ENCODE measurements around the gene GPR17. TPM values are rescaled to one million over a fixed set of nuclear protein-coding genes. Genes with fewer than 3 reads are reported as not detected.

GPR17 gene
- total RNA-seq, 5 donors from 2014 or later (not counting 1 experiment from before 2014, with no cell fraction given): not detected

GRCh38 chr2:127658641-127659407 lies 12.9 kb downstream of the GPR17 start:
- H3K27ac ChIP-seq (ENCODE audit: low read length): no peak overlapping the region
- ChIA-PET CTCF (no interaction called here), POLR2A (no interaction called here)
- H3K4me3 ChIP-seq (ENCODE audit: control insufficient read depth in 1 of 2, extremely low read depth in 1 of 2, low read length in 1 of 2): no peak overlapping the region
- H3K4me1 ChIP-seq (ENCODE audit: control insufficient read depth in 1 of 2, extremely low read depth in 1 of 2, insufficient read depth in 2 of 2, low read length in 2 of 2): no peaks in the 10 kb centered on the region
- 87% methylated on average over 15 of the region's 20 CpGs for WGBS (ENCODE audit: insufficient coverage)
- DNase-seq: no peak
- Mint-ChIP-seq H3K9me3 (no peaks in the 10 kb centered on the region), H3K27me3 (peaks cover 18 to 40% of the 10 kb centered on the region in 2 donors), H3K4me3 (no peak overlapping the region), H3K36me3 (no peaks in the 10 kb centered on the region), H3K27ac (no peak overlapping the region), H3K4me1 (peaks cover 0 to 3% (median 0%) of the 10 kb centered on the region in 3 donors)
- H3K27me3 ChIP-seq (replicated peaks in 1 of 2; ENCODE audit: control insufficient read depth in 2 of 2, extremely low read depth in 1 of 2, insufficient read depth in 2 of 2, low read length in 1 of 2): peaks cover 0 to 53% of the 10 kb centered on the region in 2 experiments
- ATAC-seq (replicated peaks in 1 of 4): no peak
- H3K36me3 ChIP-seq (ENCODE audit: control insufficient read depth in 2 of 2, extremely low read depth in 1 of 2, insufficient read depth in 1 of 2, low read length in 1 of 2): no peaks in the 10 kb centered on the region
- H3K9me3 ChIP-seq: no peaks in the 10 kb centered on the region

DNA sequence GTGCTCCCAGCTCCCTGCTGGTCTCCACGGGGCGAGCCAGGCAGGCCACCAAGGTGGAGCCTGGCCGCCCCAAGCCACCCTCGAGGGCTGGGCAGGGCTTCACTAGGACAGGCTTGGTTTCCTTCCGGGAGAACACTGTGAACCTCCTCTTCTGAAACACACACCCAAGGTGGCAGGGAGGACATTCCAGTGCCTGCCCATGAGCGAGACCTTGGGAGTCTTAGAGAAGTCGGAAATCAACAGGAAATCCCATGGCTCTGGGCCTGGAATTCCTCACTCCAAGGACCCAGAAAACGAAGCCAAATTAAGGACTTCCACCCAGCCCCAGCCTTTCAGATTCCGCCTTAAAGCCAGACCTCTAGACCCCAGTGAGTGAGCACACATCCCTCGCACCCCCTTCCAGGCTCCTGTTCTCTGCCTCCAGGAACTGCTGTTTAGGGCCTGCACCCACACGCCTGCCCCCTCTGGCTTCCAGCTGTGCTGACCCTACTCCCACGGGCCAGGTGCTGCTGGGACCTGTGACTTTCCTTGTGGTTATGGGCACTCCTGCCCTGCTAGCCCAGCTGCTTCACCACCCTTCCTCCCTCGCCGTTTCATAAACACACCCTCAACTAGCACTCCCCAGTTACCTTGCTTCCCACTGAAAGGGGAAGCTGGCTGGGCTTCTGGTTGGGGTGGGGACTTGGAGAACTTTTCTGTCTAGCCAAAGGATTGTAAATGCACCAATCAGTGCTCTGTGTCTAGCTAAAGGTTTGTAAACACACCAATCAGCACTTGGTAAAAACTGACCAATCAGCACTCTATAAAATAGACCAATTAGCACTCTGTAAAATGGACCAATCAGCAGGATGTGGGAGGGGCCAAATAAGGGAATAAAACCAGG lies 13.7 kb downstream of the GPR17 start:
- H3K27me3 Mint-ChIP-seq: peaks cover 18 to 40% of the 10 kb centered on the region in 2 donors
- H3K27ac Mint-ChIP-seq: no peak overlapping the region
- H3K36me3 Mint-ChIP-seq: no peaks in the 10 kb centered on the region
- no peaks in the 10 kb centered on the region for H3K9me3 ChIP-seq
- no peak overlapping the region for H3K27ac ChIP-seq (ENCODE audit: low read length)
- H3K4me3 ChIP-seq (ENCODE audit: control insufficient read depth in 1 of 2, extremely low read depth in 1 of 2, low read length in 1 of 2): no peak overlapping the region
- no peaks in the 10 kb centered on the region for H3K4me1 ChIP-seq (ENCODE audit: control insufficient read depth in 1 of 2, extremely low read depth in 1 of 2, insufficient read depth in 2 of 2, low read length in 2 of 2)
- peaks cover 0 to 59% of the 10 kb centered on the region in 2 experiments for H3K27me3 ChIP-seq (replicated peaks in 1 of 2; ENCODE audit: control insufficient read depth in 2 of 2, extremely low read depth in 1 of 2, insufficient read depth in 2 of 2, low read length in 1 of 2)
- ChIA-PET CTCF (no interaction called here), POLR2A (no interaction called here)
- no peak for ATAC-seq (replicated peaks in 1 of 4)
- H3K4me1 Mint-ChIP-seq: peaks cover 0 to 3% (median 0%) of the 10 kb centered on the region in 3 donors
- no peak overlapping the region for H3K4me3 Mint-ChIP-seq
- H3K36me3 ChIP-seq (ENCODE audit: control insufficient read depth in 2 of 2, extremely low read depth in 1 of 2, insufficient read depth in 1 of 2, low read length in 1 of 2): no peaks in the 10 kb centered on the region
- WGBS (ENCODE audit: insufficient coverage): 79% methylated on average over 9 of the region's 14 CpGs
- H3K9me3 Mint-ChIP-seq: no peaks in the 10 kb centered on the region
- DNase-seq: no peak

DNA sequence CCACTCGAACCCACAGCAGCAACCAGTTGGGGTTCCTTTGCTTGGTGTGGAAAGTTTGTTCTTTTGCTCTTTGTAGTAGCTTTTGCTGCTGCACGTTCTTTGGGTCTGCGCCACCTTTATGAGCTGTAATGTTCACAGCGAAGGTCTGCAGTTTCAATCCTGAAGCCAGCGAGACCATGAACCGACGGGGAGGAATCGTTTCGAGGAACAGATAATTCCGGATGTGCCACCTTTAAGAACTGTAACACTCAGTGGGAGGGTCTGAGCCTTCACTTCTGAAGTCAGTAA lies 14.3 kb downstream of the GPR17 start:
- ATAC-seq (replicated peaks in 1 of 4) (no peak), DNase-seq (no peak)
- H3K4me1 Mint-ChIP-seq: peaks cover 0 to 3% (median 0%) of the 10 kb centered on the region in 3 donors
- no peaks in the 10 kb centered on the region for H3K36me3 Mint-ChIP-seq
- 88% methylated on average over 10 of the region's 10 CpGs for WGBS (ENCODE audit: insufficient coverage)
- no peak overlapping the region for H3K4me3 Mint-ChIP-seq
- Histone ChIP-seq H3K36me3 (ENCODE audit: control insufficient read depth in 2 of 2, extremely low read depth in 1 of 2, insufficient read depth in 1 of 2, low read length in 1 of 2) (no peaks in the 10 kb centered on the region), H3K4me1 (ENCODE audit: control insufficient read depth in 1 of 2, extremely low read depth in 1 of 2, insufficient read depth in 2 of 2, low read length in 2 of 2) (no peaks in the 10 kb centered on the region), H3K9me3 (no peaks in the 10 kb centered on the region), H3K27me3 (replicated peaks in 1 of 2; ENCODE audit: control insufficient read depth in 2 of 2, extremely low read depth in 1 of 2, insufficient read depth in 2 of 2, low read length in 1 of 2) (peaks cover 0 to 60% of the 10 kb centered on the region in 2 experiments), H3K27ac (ENCODE audit: low read length) (no peak overlapping the region), H3K4me3 (ENCODE audit: control insufficient read depth in 1 of 2, extremely low read depth in 1 of 2, low read length in 1 of 2) (no peak overlapping the region)
- peaks cover 24 to 46% of the 10 kb centered on the region in 2 donors for H3K27me3 Mint-ChIP-seq
- ChIA-PET POLR2A (no interaction called here), CTCF (no interaction called here)
- no peak overlapping the region for H3K27ac Mint-ChIP-seq
- H3K9me3 Mint-ChIP-seq: no peaks in the 10 kb centered on the region

DNA sequence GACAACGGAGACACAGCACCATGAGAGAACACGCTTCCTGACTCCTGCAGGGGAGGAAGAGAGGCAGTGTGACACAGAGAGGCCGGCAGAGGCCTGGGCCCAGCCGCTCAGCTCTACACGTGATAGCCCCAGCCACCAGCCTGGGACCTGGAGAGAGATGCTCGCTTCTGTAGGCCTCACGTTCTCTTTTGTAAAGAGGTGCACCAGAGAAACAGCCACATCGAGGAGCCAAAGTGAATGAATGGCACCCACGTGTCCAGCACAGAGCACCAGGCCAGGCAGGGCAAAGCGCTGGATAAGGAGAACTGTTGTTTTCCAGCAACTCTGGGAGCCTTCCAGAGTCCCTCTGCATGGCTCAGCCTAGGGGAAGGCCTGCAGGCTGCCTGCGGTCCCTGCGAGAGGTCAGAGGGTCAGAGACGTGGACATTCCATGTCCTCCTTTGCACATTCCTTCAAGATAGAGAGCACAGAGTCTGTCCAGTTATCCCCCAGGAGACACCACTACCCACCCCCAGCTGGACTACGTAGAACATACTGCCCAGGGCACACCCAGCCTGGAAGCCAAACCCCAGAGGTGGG lies 15.2 kb downstream of the GPR17 start:
- peaks cover 0 to 3% (median 0%) of the 10 kb centered on the region in 3 donors for H3K4me1 Mint-ChIP-seq
- no peaks in the 10 kb centered on the region for H3K36me3 Mint-ChIP-seq
- ChIA-PET POLR2A (no interaction called here), CTCF (no interaction called here)
- H3K9me3 Mint-ChIP-seq: no peaks in the 10 kb centered on the region
- H3K9me3 ChIP-seq: no peaks in the 10 kb centered on the region
- ATAC-seq (replicated peaks in 1 of 4): no peak
- 93% methylated on average over 14 of the region's 14 CpGs for WGBS (ENCODE audit: insufficient coverage)
- peaks cover 33 to 54% of the 10 kb centered on the region in 2 donors for H3K27me3 Mint-ChIP-seq
- no peak overlapping the region for H3K4me3 ChIP-seq (ENCODE audit: control insufficient read depth in 1 of 2, extremely low read depth in 1 of 2, low read length in 1 of 2)
- no peaks in the 10 kb centered on the region for H3K4me1 ChIP-seq (ENCODE audit: control insufficient read depth in 1 of 2, extremely low read depth in 1 of 2, insufficient read depth in 2 of 2, low read length in 2 of 2)
- peaks cover 5 to 61% of the 10 kb centered on the region in 2 experiments for H3K27me3 ChIP-seq (replicated peaks in 1 of 2; ENCODE audit: control insufficient read depth in 2 of 2, extremely low read depth in 1 of 2, insufficient read depth in 2 of 2, low read length in 1 of 2)
- H3K27ac Mint-ChIP-seq: no peak overlapping the region
- no peak overlapping the region for H3K27ac ChIP-seq (ENCODE audit: low read length)
- H3K36me3 ChIP-seq (ENCODE audit: control insufficient read depth in 2 of 2, extremely low read depth in 1 of 2, insufficient read depth in 1 of 2, low read length in 1 of 2): no peaks in the 10 kb centered on the region
- peak in 1 of 35 experiments; percentile 2 for DNase-seq
- H3K4me3 Mint-ChIP-seq: no peak overlapping the region

- Mint-ChIP-seq H3K27ac (no peak overlapping the region), H3K9me3 (no peaks in the 10 kb centered on the region), H3K27me3 (peaks cover 41 to 62% of the 10 kb centered on the region in 2 donors), H3K4me3 (no peak overlapping the region), H3K4me1 (peaks cover 0 to 3% (median 0%) of the 10 kb centered on the region in 3 donors), H3K36me3 (no peaks in the 10 kb centered on the region)
- DNase-seq (no peak), ATAC-seq (replicated peaks in 1 of 4) (no peak)
- H3K27me3 ChIP-seq (replicated peaks in 1 of 2; ENCODE audit: control insufficient read depth in 2 of 2, extremely low read depth in 1 of 2, insufficient read depth in 2 of 2, low read length in 1 of 2): peaks cover 5 to 59% of the 10 kb centered on the region in 2 experiments
- 66% methylated on average over 8 of the region's 9 CpGs for WGBS (ENCODE audit: insufficient coverage)
- no peaks in the 10 kb centered on the region for H3K9me3 ChIP-seq
- no peaks in the 10 kb centered on the region for H3K36me3 ChIP-seq (ENCODE audit: control insufficient read depth in 2 of 2, extremely low read depth in 1 of 2, insufficient read depth in 1 of 2, low read length in 1 of 2)
- H3K4me3 ChIP-seq (ENCODE audit: control insufficient read depth in 1 of 2, extremely low read depth in 1 of 2, low read length in 1 of 2): no peak overlapping the region
- POLR2A ChIA-PET: no interaction called here
- no peak overlapping the region for H3K27ac ChIP-seq (ENCODE audit: low read length)
- CTCF ChIA-PET: no interaction called here
- H3K4me1 ChIP-seq (ENCODE audit: control insufficient read depth in 1 of 2, extremely low read depth in 1 of 2, insufficient read depth in 2 of 2, low read length in 2 of 2): no peaks in the 10 kb centered on the region
These were observed 16.1 kb downstream of the GPR17 start for GRCh38 chr2:127661949-127662510.

DNA sequence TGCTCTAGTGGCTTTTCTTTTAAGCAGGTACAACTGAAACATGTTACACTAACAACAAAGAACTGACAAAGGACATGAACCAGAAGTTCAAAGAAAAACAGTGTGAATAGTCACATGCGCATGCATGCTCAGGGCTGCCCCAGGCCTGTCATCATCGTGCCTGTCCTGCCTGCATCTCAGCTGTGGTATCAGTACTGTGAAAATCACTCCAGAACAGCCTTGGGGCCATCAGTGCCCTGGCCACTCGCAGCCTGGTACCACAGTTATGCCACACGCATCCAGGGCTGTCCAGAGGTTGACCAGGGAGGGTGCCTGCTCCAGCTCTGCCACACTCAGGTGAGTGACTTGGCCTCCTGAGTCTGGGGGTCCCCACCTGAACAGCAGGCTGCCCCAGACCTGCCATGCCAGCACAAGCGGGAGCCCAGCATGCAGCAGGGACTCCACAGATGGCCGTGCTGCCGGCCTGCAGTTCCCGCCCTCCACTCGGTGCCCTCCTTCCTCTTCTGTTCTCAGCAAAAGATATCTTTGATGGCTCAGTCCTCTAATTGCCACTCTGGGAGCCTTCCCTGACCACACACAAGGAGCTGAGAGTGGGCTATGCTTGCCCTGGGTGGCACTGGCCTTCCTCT lies 17.1 kb downstream of the GPR17 start:
- DNase-seq (no peak), ATAC-seq (replicated peaks in 1 of 4) (no peak)
- no peaks in the 10 kb centered on the region for H3K4me1 ChIP-seq (ENCODE audit: control insufficient read depth in 1 of 2, extremely low read depth in 1 of 2, insufficient read depth in 2 of 2, low read length in 2 of 2)
- no peak overlapping the region for H3K27ac Mint-ChIP-seq
- H3K4me1 Mint-ChIP-seq: peaks cover 0 to 3% (median 0%) of the 10 kb centered on the region in 3 donors
- POLR2A ChIA-PET: no interaction called here
- no peak overlapping the region for H3K4me3 Mint-ChIP-seq
- 72% methylated on average over 9 of the region's 9 CpGs for WGBS (ENCODE audit: insufficient coverage)
- H3K36me3 ChIP-seq (ENCODE audit: control insufficient read depth in 2 of 2, extremely low read depth in 1 of 2, insufficient read depth in 1 of 2, low read length in 1 of 2): no peaks in the 10 kb centered on the region
- H3K9me3 ChIP-seq: no peaks in the 10 kb centered on the region
- no peak overlapping the region for H3K27ac ChIP-seq (ENCODE audit: low read length)
- H3K36me3 Mint-ChIP-seq: no peaks in the 10 kb centered on the region
- no peak overlapping the region for H3K4me3 ChIP-seq (ENCODE audit: control insufficient read depth in 1 of 2, extremely low read depth in 1 of 2, low read length in 1 of 2)
- CTCF ChIA-PET: no interaction called here
- peaks cover 5 to 53% of the 10 kb centered on the region in 2 experiments for H3K27me3 ChIP-seq (replicated peaks in 1 of 2; ENCODE audit: control insufficient read depth in 2 of 2, extremely low read depth in 1 of 2, insufficient read depth in 2 of 2, low read length in 1 of 2)
- no peaks in the 10 kb centered on the region for H3K9me3 Mint-ChIP-seq
- peaks cover 44 to 69% of the 10 kb centered on the region in 2 donors for H3K27me3 Mint-ChIP-seq

Measured in T-cell (primary cell).